Ishikawa (cell line): ENCODE measurements around the gene FGD5.

Source experiments
- CEBPB ChIP-seq: IDR thresholded peaks from 2 replicates; pipeline ENCODE4 v1.6.1; 2012
- CREB1 ChIP-seq: IDR thresholded peaks from 2 replicates; pipeline ENCODE4 v1.6.1; 2012; ENCODE audit warnings: low read depth
- EGR1 ChIP-seq: IDR thresholded peaks from 2 replicates; pipeline ENCODE4 v1.6.1; 2012
- EP300 ChIP-seq: IDR thresholded peaks from 2 replicates; pipeline ENCODE4 v1.6.1; 2012; ENCODE audit warnings: borderline replicate concordance
- FOXM1 ChIP-seq: IDR thresholded peaks from 2 replicates; pipeline ENCODE4 v1.6.1; 2012; ENCODE audit warnings: low read depth, borderline replicate concordance
- NFIC ChIP-seq: IDR thresholded peaks from 2 replicates; pipeline ENCODE4 v1.6.1; 2012
- RAD21 ChIP-seq: IDR thresholded peaks from 2 replicates; pipeline ENCODE4 v1.6.1; 2012; ENCODE audit warnings: low read depth
- TAF1 ChIP-seq: IDR thresholded peaks from 2 replicates; pipeline ENCODE4 v1.6.1; 2012; ENCODE audit warnings: low read depth, mild to moderate bottlenecking
- TCF12 ChIP-seq: IDR thresholded peaks from 2 replicates; pipeline ENCODE4 v1.6.1; 2012; ENCODE audit warnings: low read depth
- TEAD4 ChIP-seq: IDR thresholded peaks from 2 replicates; pipeline ENCODE4 v1.6.1; 2012
- YY1 ChIP-seq: IDR thresholded peaks from 2 replicates; pipeline ENCODE4 v1.6.1; 2012; ENCODE audit warnings: low read depth
- ZBTB7A ChIP-seq: IDR thresholded peaks from 2 replicates; pipeline ENCODE4 v1.6.1; 2012; ENCODE audit warnings: low read depth
- TF ChIP-seq, protein P1 (sequence below): IDR thresholded peaks from 2 replicates; pipeline ENCODE4 v1.6.1; 2012
- TF ChIP-seq, protein P2 (sequence below): IDR thresholded peaks from 2 replicates; pipeline ENCODE4 v1.6.1; 2012
- TF ChIP-seq, protein P3 (sequence below): IDR thresholded peaks from 2 replicates; pipeline ENCODE4 v1.6.1; 2012; ENCODE audit warnings: low read depth, mild to moderate bottlenecking

Gene FGD5

DNA sequence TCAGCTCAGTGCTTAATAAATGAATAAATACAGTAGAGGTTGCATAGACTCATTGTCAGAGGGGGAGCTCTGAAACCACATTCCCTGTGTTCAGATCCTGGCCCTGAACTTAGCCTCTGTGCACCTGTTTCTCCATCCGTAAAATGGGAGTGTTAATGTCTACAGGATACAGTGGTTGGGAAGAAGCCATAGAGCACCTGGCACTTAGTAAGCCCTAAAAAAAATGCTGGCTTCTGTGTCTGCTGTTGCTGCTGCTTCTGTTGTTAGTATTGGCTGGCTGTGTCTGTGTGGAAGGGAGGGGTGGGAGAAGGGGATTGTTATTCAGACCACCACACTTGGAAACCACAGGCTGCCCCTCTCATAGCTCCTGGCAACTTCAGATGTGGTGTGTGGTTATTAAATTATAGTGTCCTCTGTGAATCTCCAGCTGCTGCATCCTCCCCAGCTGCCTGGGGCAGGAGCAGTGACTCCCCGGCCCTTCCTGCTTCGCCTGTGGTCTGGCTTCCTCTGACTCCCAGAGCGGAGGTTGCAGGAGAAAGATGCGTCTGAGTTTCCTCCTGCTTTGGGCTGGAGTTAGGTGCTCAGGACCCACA lies 31.0 kb downstream of the FGD5 start:
- TF ChIP-seq EGR1 = no peak
- TF ChIP-seq EP300 = no peak
- TF ChIP-seq CREB1 = no peak
- no peak for TF ChIP-seq YY1
- no peak for TF ChIP-seq NFIC
- no peak for TF ChIP-seq TCF12
- TF ChIP-seq TEAD4 = no peak
- TF ChIP-seq, protein P1, sequence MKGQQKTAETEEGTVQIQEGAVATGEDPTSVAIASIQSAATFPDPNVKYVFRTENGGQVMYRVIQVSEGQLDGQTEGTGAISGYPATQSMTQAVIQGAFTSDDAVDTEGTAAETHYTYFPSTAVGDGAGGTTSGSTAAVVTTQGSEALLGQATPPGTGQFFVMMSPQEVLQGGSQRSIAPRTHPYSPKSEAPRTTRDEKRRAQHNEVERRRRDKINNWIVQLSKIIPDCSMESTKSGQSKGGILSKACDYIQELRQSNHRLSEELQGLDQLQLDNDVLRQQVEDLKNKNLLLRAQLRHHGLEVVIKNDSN = no peak
- no peak for TF ChIP-seq ZBTB7A
- TF ChIP-seq, protein P2, sequence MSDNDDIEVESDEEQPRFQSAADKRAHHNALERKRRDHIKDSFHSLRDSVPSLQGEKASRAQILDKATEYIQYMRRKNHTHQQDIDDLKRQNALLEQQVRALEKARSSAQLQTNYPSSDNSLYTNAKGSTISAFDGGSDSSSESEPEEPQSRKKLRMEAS = no peak
- TF ChIP-seq CEBPB = no peak

DNA sequence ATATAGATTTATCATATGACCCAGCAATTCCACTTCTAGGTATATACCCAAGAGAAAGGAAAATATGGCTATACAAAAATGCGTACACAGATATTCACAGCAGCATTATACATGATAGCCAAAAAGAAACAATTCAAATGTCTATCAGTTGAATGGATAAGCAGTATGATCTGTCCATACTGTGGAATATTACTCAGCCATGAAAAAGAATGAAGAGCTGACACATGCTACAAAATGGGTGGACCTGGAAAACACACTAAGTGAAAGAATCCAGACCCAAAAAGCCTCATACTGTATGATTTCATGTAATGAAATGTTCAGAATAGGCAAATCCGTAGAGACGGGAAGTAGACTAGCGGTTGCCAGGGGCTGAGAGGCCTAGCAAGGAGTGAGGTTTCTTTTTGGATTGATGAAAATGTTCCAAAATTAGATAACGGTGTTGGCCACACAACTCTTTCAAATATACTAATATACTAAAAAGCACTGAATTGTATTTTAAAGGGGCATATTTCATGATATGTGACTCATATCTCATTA lies 33.4 kb downstream of the FGD5 start:
- no peak for TF ChIP-seq RAD21
- no peak for TF ChIP-seq EP300
- TF ChIP-seq CEBPB = no peak
- TF ChIP-seq, protein P3, sequence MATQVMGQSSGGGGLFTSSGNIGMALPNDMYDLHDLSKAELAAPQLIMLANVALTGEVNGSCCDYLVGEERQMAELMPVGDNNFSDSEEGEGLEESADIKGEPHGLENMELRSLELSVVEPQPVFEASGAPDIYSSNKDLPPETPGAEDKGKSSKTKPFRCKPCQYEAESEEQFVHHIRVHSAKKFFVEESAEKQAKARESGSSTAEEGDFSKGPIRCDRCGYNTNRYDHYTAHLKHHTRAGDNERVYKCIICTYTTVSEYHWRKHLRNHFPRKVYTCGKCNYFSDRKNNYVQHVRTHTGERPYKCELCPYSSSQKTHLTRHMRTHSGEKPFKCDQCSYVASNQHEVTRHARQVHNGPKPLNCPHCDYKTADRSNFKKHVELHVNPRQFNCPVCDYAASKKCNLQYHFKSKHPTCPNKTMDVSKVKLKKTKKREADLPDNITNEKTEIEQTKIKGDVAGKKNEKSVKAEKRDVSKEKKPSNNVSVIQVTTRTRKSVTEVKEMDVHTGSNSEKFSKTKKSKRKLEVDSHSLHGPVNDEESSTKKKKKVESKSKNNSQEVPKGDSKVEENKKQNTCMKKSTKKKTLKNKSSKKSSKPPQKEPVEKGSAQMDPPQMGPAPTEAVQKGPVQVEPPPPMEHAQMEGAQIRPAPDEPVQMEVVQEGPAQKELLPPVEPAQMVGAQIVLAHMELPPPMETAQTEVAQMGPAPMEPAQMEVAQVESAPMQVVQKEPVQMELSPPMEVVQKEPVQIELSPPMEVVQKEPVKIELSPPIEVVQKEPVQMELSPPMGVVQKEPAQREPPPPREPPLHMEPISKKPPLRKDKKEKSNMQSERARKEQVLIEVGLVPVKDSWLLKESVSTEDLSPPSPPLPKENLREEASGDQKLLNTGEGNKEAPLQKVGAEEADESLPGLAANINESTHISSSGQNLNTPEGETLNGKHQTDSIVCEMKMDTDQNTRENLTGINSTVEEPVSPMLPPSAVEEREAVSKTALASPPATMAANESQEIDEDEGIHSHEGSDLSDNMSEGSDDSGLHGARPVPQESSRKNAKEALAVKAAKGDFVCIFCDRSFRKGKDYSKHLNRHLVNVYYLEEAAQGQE = no peak
- TF ChIP-seq YY1 = no peak
- TF ChIP-seq NFIC = no peak
- TF ChIP-seq TCF12 = no peak
- no peak for TF ChIP-seq FOXM1
- TF ChIP-seq EGR1 = no peak
- no peak for TF ChIP-seq TEAD4
- no peak for TF ChIP-seq ZBTB7A
- TF ChIP-seq CREB1 = no peak
- no peak for TF ChIP-seq TAF1
- TF ChIP-seq, protein P2 = no peak

GRCh38 chr3:14852717-14853116 lies 34.0 kb downstream of the FGD5 start:
- TF ChIP-seq TAF1 (no peak), CREB1 (no peak), YY1 (no peak), CEBPB (no peak), TEAD4 (no peak), EGR1 (no peak), EP300 (no peak), FOXM1 (no peak), ZBTB7A (no peak), NFIC (no peak), TCF12 (no peak), RAD21 (no peak)
- TF ChIP-seq, protein P2 = no peak
- TF ChIP-seq, protein P3 = no peak
- TF ChIP-seq, protein P1 = no peak

DNA sequence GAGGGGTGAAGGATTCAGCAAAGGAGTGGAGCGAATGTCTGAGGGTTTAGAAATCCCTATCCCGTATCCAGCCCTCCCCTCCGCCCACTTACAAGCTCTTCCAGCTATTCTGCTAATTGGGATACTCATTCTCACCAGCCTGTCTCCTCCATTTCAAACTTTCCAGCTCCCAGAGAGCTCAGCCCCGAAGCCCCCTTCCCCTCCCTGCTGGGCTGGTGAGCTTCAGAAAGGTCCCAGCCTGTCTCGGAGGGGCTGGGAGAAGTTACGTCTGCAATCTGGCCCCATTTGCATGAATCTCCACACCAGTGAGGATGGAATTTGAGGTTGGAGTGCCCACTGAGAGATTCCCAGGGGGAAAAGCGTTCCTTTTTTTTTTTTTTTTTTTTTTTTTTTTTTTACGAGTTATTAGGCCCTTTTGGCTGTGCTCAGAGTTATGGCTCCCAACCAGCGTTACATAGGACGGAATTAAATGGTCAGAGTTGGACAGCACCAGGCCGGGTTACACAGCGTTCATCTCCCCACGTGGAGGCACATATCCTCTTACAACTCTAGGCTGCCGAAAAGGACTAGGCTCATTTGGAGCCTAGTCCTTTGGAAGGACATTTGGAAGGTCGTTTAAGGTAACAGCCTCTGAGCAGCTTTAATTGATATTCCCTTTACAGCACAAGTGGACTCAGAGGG lies 34.6 kb downstream of the FGD5 start:
- TF ChIP-seq, protein P1 = no peak
- TF ChIP-seq, protein P3 = peak; percentile 33
